BLaER1 treated with 17β-estradiol and CSF1 and Interleukin-3, amounts not matched to agents 10 nM and 100 nM (cell line): ENCODE measurements around the gene MYOC.
"Not testable (repeated sequence)": the region's sequence is repeated elsewhere in the genome, so short reads cannot be mapped to it uniquely, and the experiment has no call there.

ENCODE experiments used
- H3K27ac ChIP-seq, 11 experiments: shearing (Covaris generic); formaldehyde crosslinking; 2 replicates each; pipeline ENCODE4 v1.8.1; 2022
- H3K27me3 ChIP-seq, 11 experiments: shearing (Covaris generic); formaldehyde crosslinking; 2 replicates each; pipeline ENCODE4 v1.8.1; 2022
- H3K36me3 ChIP-seq, 11 experiments: shearing (Covaris generic); formaldehyde crosslinking; 2 replicates each; pipeline ENCODE4 v1.8.1; 2022
- H3K4me1 ChIP-seq, 10 experiments: shearing (Covaris generic); formaldehyde crosslinking; 2 replicates each; pipeline ENCODE4 v1.8.1; 2022
- H3K4me2 ChIP-seq, 11 experiments: shearing (Covaris generic); formaldehyde crosslinking; 2 replicates each; pipeline ENCODE4 v1.8.1; 2022
- H3K4me3 ChIP-seq, 10 experiments: shearing (Covaris generic); formaldehyde crosslinking; 2 replicates each; pipeline ENCODE4 v1.8.1; 2022
- H3K9ac ChIP-seq, 11 experiments: shearing (Covaris generic); formaldehyde crosslinking; 2 replicates each; pipeline ENCODE4 v1.8.1; 2022
- H3K9me3 ChIP-seq, 11 experiments: shearing (Covaris generic); formaldehyde crosslinking; replicated peaks in 1 of 11; 2 replicates each; pipeline ENCODE4 v1.8.1; 2022
- H4K20me1 ChIP-seq, 11 experiments: shearing (Covaris generic); formaldehyde crosslinking; 2 replicates each; pipeline ENCODE4 v1.8.1; 2022
- Cebpa-rat ChIP-seq, 11 experiments: shearing (Covaris generic); IDR thresholded peaks; 2 replicates each; pipeline ENCODE4 v1.8.1; 2022

The MYOC gene

GRCh38 chr1:171622152-171622462, 30.4 kb downstream of the MYOC start, which contains the start of gene MYOCOS:
Gene MYOCOS, plus strand, starts transcription at chr1:171622243. Its CDS starts 1,641 bp downstream, at chr1:171623884.
- Histone ChIP-seq H3K4me3 (no peak within 1 kb of the TSS), H3K27ac (no peak within 1 kb of the TSS), H3K27me3 (no peaks in the 10 kb centered on the region), H3K4me1 (0 out of 20 replicates have a peak, but pooled peaks cover 0 to 4% (median 0%) of the 10 kb centered on the region in 10 experiments), H3K9ac (no peak within 1 kb of the TSS), H3K36me3 (no peaks in the 10 kb centered on the region), H3K9me3 (no peaks in the 10 kb centered on the region), H4K20me1 (no peaks in the 10 kb centered on the region), H3K4me2 (no peak within 1 kb of the TSS)
- no peak for TF ChIP-seq Cebpa-rat (IDR thresholded peaks at IDR 0.05)

GRCh38 chr1:171616586-171616985, 35.9 kb downstream of the MYOC start:
- Histone ChIP-seq H4K20me1 (no peaks in the 10 kb centered on the region), H3K4me3 (no peak overlapping the region), H3K9ac (no peak overlapping the region), H3K36me3 (no peaks in the 10 kb centered on the region), H3K4me2 (no peak overlapping the region), H3K4me1 (0 out of 20 replicates have a peak, but pooled peaks cover 0 to 3% (median 0%) of the 10 kb centered on the region in 10 experiments), H3K9me3 (no peaks in the 10 kb centered on the region), H3K27me3 (no peaks in the 10 kb centered on the region), H3K27ac (no peak overlapping the region)
- no peak for TF ChIP-seq Cebpa-rat (IDR thresholded peaks at IDR 0.05)

GRCh38 chr1:171615122-171615906, 37.2 kb downstream of the MYOC start:
- not testable (repeated sequence) for H3K9ac ChIP-seq, H3K4me2 ChIP-seq, H3K36me3 ChIP-seq, H3K27me3 ChIP-seq, H4K20me1 ChIP-seq, H3K9me3 ChIP-seq, H3K4me3 ChIP-seq
- Histone ChIP-seq H3K27ac (peak overlapping the region in 1 of 11 experiments; percentile 16; a peak in 1 of 22 replicates), H3K4me1 (peaks cover 0 to 12% (median 3%) of the 10 kb centered on the region in 10 experiments; a peak in 6 of 20 replicates)

- H3K4me1 ChIP-seq = peaks cover 0 to 17% (median 5%) of the 10 kb centered on the region in 10 experiments; a peak in 6 of 20 replicates
- H3K9ac ChIP-seq = no peak overlapping the region
- H3K27ac ChIP-seq = no peak overlapping the region
- H3K4me2 ChIP-seq = no peak overlapping the region
- TF ChIP-seq Cebpa-rat (IDR thresholded peaks at IDR 0.05) = no peak
- H3K27me3 ChIP-seq = no peaks in the 10 kb centered on the region
- no peak overlapping the region for H3K4me3 ChIP-seq
- no peaks in the 10 kb centered on the region for H3K36me3 ChIP-seq
- H3K9me3 ChIP-seq = peaks cover 0 to 11% (median 0%) of the 10 kb centered on the region in 11 experiments; a peak in 6 of 22 replicates
- H4K20me1 ChIP-seq = no peaks in the 10 kb centered on the region
Measured at GRCh38 chr1:171613282-171613681, 39.2 kb downstream of the MYOC start.

- no peak for TF ChIP-seq Cebpa-rat (IDR thresholded peaks at IDR 0.05)
- H3K27me3 ChIP-seq = no peaks in the 10 kb centered on the region
Measured at GRCh38 chr1:171611306-171611705, 41.2 kb downstream of the MYOC start.

GRCh38 chr1:171610385-171610784, 42.1 kb downstream of the MYOC start:
- H4K20me1 ChIP-seq = no peaks in the 10 kb centered on the region
- H3K4me1 ChIP-seq = peaks cover 0 to 28% (median 15%) of the 10 kb centered on the region in 10 experiments; a peak in 12 of 20 replicates
- H3K4me2 ChIP-seq = peak overlapping the region in 6 of 11 experiments; percentile 9 to 40 (median 18); a peak in 7 of 22 replicates
- TF ChIP-seq Cebpa-rat (IDR thresholded peaks at IDR 0.05) = peak in 4 of 11 experiments; percentile 19 to 54 (median 44); a peak in 1 of 22 replicates
- peaks cover 0 to 16% (median 0%) of the 10 kb centered on the region in 11 experiments; a peak in 6 of 22 replicates for H3K9me3 ChIP-seq
- no peak overlapping the region for H3K9ac ChIP-seq
- H3K36me3 ChIP-seq = no peaks in the 10 kb centered on the region
- peak overlapping the region in 2 of 11 experiments; percentile 30 to 40; a peak in 2 of 22 replicates for H3K27ac ChIP-seq
- H3K27me3 ChIP-seq = no peaks in the 10 kb centered on the region
- no peak overlapping the region for H3K4me3 ChIP-seq

More at GRCh38 chr1:171611306-171611705, 41.2 kb downstream of the MYOC start:
- Histone ChIP-seq H3K4me1 (peaks cover 0 to 23% (median 11%) of the 10 kb centered on the region in 10 experiments; a peak in 12 of 20 replicates), H3K4me2 (no peak overlapping the region), H3K4me3 (no peak overlapping the region), H3K36me3 (no peaks in the 10 kb centered on the region), H3K9ac (no peak overlapping the region), H4K20me1 (no peaks in the 10 kb centered on the region), H3K27ac (peak overlapping the region in 1 of 11 experiments; percentile 10; a peak in 1 of 22 replicates), H3K9me3 (peaks cover 0 to 16% (median 0%) of the 10 kb centered on the region in 11 experiments; a peak in 6 of 22 replicates)

- peaks cover 0 to 27% (median 15%) of the 10 kb centered on the region in 10 experiments; a peak in 12 of 20 replicates for H3K4me1 ChIP-seq
- H3K36me3 ChIP-seq = no peaks in the 10 kb centered on the region
- peak overlapping the region in 6 of 11 experiments; percentile 7 to 44 (median 25); a peak in 6 of 22 replicates for H3K4me2 ChIP-seq
- H4K20me1 ChIP-seq = no peaks in the 10 kb centered on the region
- peak overlapping the region in 6 of 11 experiments; percentile 7 to 54 (median 34); a peak in 6 of 22 replicates for H3K27ac ChIP-seq
- TF ChIP-seq Cebpa-rat (IDR thresholded peaks at IDR 0.05) = peak in 3 of 11 experiments; percentile 29 to 51 (median 37); a peak in 2 of 22 replicates
- H3K27me3 ChIP-seq = no peaks in the 10 kb centered on the region
- H3K9ac ChIP-seq = peak overlapping the region in 6 of 11 experiments; percentile 8 to 49 (median 18); a peak in 3 of 22 replicates
- H3K4me3 ChIP-seq = no peak overlapping the region
- peaks cover 0 to 16% (median 0%) of the 10 kb centered on the region in 11 experiments; a peak in 6 of 22 replicates for H3K9me3 ChIP-seq
Measured at GRCh38 chr1:171606402-171606941, 46.0 kb downstream of the MYOC start.

GRCh38 chr1:171603042-171603441, 49.4 kb downstream of the MYOC start:
- not testable (repeated sequence) for H3K4me2 ChIP-seq, H3K9ac ChIP-seq, H3K27me3 ChIP-seq, H3K4me3 ChIP-seq, H3K9me3 ChIP-seq, H3K36me3 ChIP-seq, H3K27ac ChIP-seq, H4K20me1 ChIP-seq
- peaks cover 10 to 38% (median 26%) of the 10 kb centered on the region in 10 experiments; a peak in 19 of 20 replicates for H3K4me1 ChIP-seq

- no peak overlapping the region for H3K4me3 ChIP-seq
- TF ChIP-seq Cebpa-rat (IDR thresholded peaks at IDR 0.05) = no peak
- H3K9me3 ChIP-seq = peaks cover 0 to 6% (median 0%) of the 10 kb centered on the region in 11 experiments; a peak in 2 of 22 replicates
- peak overlapping the region in 4 of 11 experiments; percentile 22 to 43 (median 28); a peak in 6 of 22 replicates for H3K27ac ChIP-seq
- H3K9ac ChIP-seq = no peak overlapping the region
- peaks cover 5 to 24% (median 14%) of the 10 kb centered on the region in 11 experiments; a peak in 16 of 22 replicates for H3K36me3 ChIP-seq
- H3K4me1 ChIP-seq = peaks cover 4 to 37% (median 23%) of the 10 kb centered on the region in 10 experiments
- H4K20me1 ChIP-seq = no peaks in the 10 kb centered on the region
- peak overlapping the region in 4 of 11 experiments; percentile 3 to 29 (median 24); a peak in 4 of 22 replicates for H3K4me2 ChIP-seq
- no peaks in the 10 kb centered on the region for H3K27me3 ChIP-seq
Measured at GRCh38 chr1:171600862-171601261, 51.6 kb downstream of the MYOC start.

GRCh38 chr1:171600310-171600709, 52.2 kb downstream of the MYOC start:
- not testable (repeated sequence) for H3K9ac ChIP-seq, H4K20me1 ChIP-seq, H3K9me3 ChIP-seq, H3K27me3 ChIP-seq, H3K4me3 ChIP-seq
- H3K4me1 ChIP-seq = peaks cover 3 to 37% (median 25%) of the 10 kb centered on the region in 10 experiments; a peak in 18 of 20 replicates
- peak overlapping the region in 8 of 11 experiments; percentile 2 to 29 (median 14); a peak in 6 of 22 replicates for H3K4me2 ChIP-seq
- peaks cover 7 to 29% (median 19%) of the 10 kb centered on the region in 11 experiments; a peak in 17 of 22 replicates for H3K36me3 ChIP-seq
- peak overlapping the region in 4 of 11 experiments; percentile 22 to 43 (median 28); a peak in 7 of 22 replicates for H3K27ac ChIP-seq
